GM12878 (cell line): Measurements from ENCODE around the gene FUT8. TPM values are rescaled to one million over a fixed set of nuclear protein-coding genes. Genes with fewer than 3 reads are reported as not detected.

Experiments used
- CBX5 ChIP-seq: sonication (generic); IDR thresholded peaks from 2 replicates; pipeline ENCODE4 v1.6.1; 2016; ENCODE audit warnings: low read depth, moderate library complexity, mild to moderate bottlenecking, inconsistent platforms
- CEBPB ChIP-seq, 2 experiments: fragments of 150-350 bp in 1 of 2; IDR thresholded peaks; 2 replicates each; pipeline ENCODE4 v1.6.1; 2012 to 2014; ENCODE audit warnings: low read depth in 2 of 2, low read length in 2 of 2, borderline replicate concordance in 1 of 2, inconsistent platforms in 1 of 2
- E4F1 ChIP-seq: fragments of 450-650 bp; IDR thresholded peaks from 2 replicates; pipeline ENCODE4 v1.6.1; 2018; ENCODE audit warnings: borderline replicate concordance, mild to moderate bottlenecking; ENCODE audit not compliant: partially characterized antibody
- ETV6 ChIP-seq, 2 experiments: fragments of 450-650 bp in 1 of 2; IDR thresholded peaks in 1 of 2; conservative IDR thresholded peaks in 1 of 2; 2 replicates each; pipeline ENCODE4 v1.6.1; 2014; ENCODE audit warnings: antibody characterized with exemption in 1 of 2, borderline replicate concordance in 1 of 2, low read depth in 1 of 2, mild to moderate bottlenecking in 1 of 2, moderate library complexity in 1 of 2
- FOXK2 ChIP-seq: fragments of 450-650 bp; IDR thresholded peaks from 2 replicates; pipeline ENCODE4 v1.6.1; 2017; ENCODE audit warnings: mild to moderate bottlenecking, moderate library complexity
- HCFC1 ChIP-seq: fragments of 150-350 bp; IDR thresholded peaks from 2 replicates; pipeline ENCODE4 v1.6.1; 2014; ENCODE audit warnings: low read length
- HDAC2 ChIP-seq: fragments of 200-600 bp; sonication (generic); IDR thresholded peaks from 2 replicates; pipeline ENCODE4 v1.6.1; 2017
- IRF5 ChIP-seq: fragments of 450-650 bp; IDR thresholded peaks from 2 replicates; pipeline ENCODE4 v1.6.1; 2017; ENCODE audit warnings: borderline replicate concordance
- KDM1A ChIP-seq: fragments of 200-600 bp; sonication (generic); IDR thresholded peaks from 2 replicates; pipeline ENCODE4 v1.6.1; 2016; ENCODE audit warnings: borderline replicate concordance
- MEF2B ChIP-seq: fragments of 450-650 bp; IDR thresholded peaks from 2 replicates; pipeline ENCODE4 v1.6.1; 2018; ENCODE audit warnings: mild to moderate bottlenecking, moderate library complexity; ENCODE audit not compliant: partially characterized antibody, poor library complexity, severe bottlenecking
- MLLT1 ChIP-seq: fragments of 450-650 bp; IDR thresholded peaks from 2 replicates; pipeline ENCODE4 v1.6.1; 2016; ENCODE audit warnings: mild to moderate bottlenecking
- NFIC ChIP-seq: IDR thresholded peaks from 2 replicates; pipeline ENCODE4 v1.6.1; 2012; ENCODE audit warnings: low read depth, mild to moderate bottlenecking, inconsistent platforms, low read length, moderate library complexity
- RAD51 ChIP-seq: fragments of 450-650 bp; IDR thresholded peaks from 2 replicates; pipeline ENCODE4 v1.6.1; 2016; ENCODE audit warnings: moderate library complexity, mild to moderate bottlenecking, inconsistent platforms
- SMARCA5 ChIP-seq: fragments of 450-650 bp; IDR thresholded peaks from 2 replicates; pipeline ENCODE4 v1.6.1; 2017; ENCODE audit warnings: mild to moderate bottlenecking
- TCF7 ChIP-seq: IDR thresholded peaks from 2 replicates; pipeline ENCODE4 v1.6.1; 2014; ENCODE audit warnings: antibody characterized with exemption, borderline replicate concordance
- USF1 ChIP-seq: IDR thresholded peaks from 2 replicates; pipeline ENCODE4 v1.6.1; 2011; ENCODE audit warnings: borderline replicate concordance, low read depth, mild to moderate bottlenecking, moderate library complexity, mixed read lengths, low read length; ENCODE audit not compliant: insufficient read depth; ENCODE audit errors: extremely low read length
- polyA plus RNA-seq, 11 experiments: library from polyadenylated mRNA; depleted of rRNA in 4 of 11; unstranded in 6 of 11; stranded (reverse) in 5 of 11; fragments of >200 nt; fragmentation: Nextera tagmentation in 4 of 11; fragmentation: Illumina TruSeq in 1 of 11; extraction: Ambion mirVana in 4 of 11; extraction: Trizol in 1 of 11; gene quantifications; 1 replicate in 1 of 11; 2 replicates in 10 of 11; pipeline versions ENCODE4 v1.2.1 to v1.2.3, GENCODE V29; 2011 to 2016; ENCODE audit warnings: inconsistent platforms in 2 of 11, missing spikeins in 2 of 11, low read depth in 1 of 11
- total RNA-seq, 4 experiments: library from RNA; depleted of rRNA in 3 of 4; stranded (reverse); fragments of >200 nt in 3 of 4; fragmentation: Illumina TruSeq in 1 of 4; extraction: Trizol in 1 of 4; gene quantifications; 2 replicates each; pipeline versions ENCODE4 v1.2.1 to v1.2.3, GENCODE V29; 2013 to 2021
- TF ChIP-seq, protein P1 (sequence below): IDR thresholded peaks from 2 replicates; pipeline ENCODE4 v1.6.1; 2011; ENCODE audit warnings: borderline replicate concordance, low read depth, mild to moderate bottlenecking, moderate library complexity, low read length; ENCODE audit not compliant: insufficient read depth, poor library complexity, severe bottlenecking
- TF ChIP-seq, protein P2 (sequence below), 3 experiments: IDR thresholded peaks in 2 of 3; conservative IDR thresholded peaks in 1 of 3; 2 replicates each; pipeline ENCODE4 v1.5.1; 2011; ENCODE audit warnings: low read depth in 3 of 3, low read length in 3 of 3, mild to moderate bottlenecking in 3 of 3, control low read depth in 2 of 3, moderate library complexity in 2 of 3, inconsistent platforms in 1 of 3, mixed read lengths in 1 of 3; ENCODE audit not compliant: control insufficient read depth in 2 of 3, insufficient read depth in 1 of 3; ENCODE audit errors: extremely low read depth in 1 of 3

FUT8 gene
- total and polyA plus RNA-seq, 10 of the 15 experiments (the other 5 are each of a cell fraction or from before 2014, with no cell fraction given) = 21.3 to 106 (median 66.3) TPM

- TF ChIP-seq USF1 (no peak), MLLT1 (no peak), NFIC (peak; percentile 51; the same call in 1 of the 2 replicates), KDM1A (no peak), E4F1 (no peak), SMARCA5 (no peak), CBX5 (0 out of 2 replicates have a peak, but pooled peaks have one; percentile 44), CEBPB (IDR thresholded peaks at IDR 0.05; ENCODE audit: borderline replicate concordance in 1 of 2, low read depth in 2 of 2, low read length in 2 of 2) (no peak), RAD51 (no peak), MEF2B (no peak), FOXK2 (no peak), ETV6 (conservative IDR thresholded peaks at IDR 0.05 in 1 of 2, IDR thresholded peaks at IDR 0.05 in 1 of 2; ENCODE audit: borderline replicate concordance in 1 of 2, low read depth in 1 of 2) (peak in 1 of 2 experiments; percentile 54; a peak in 1 of 4 replicates), TCF7 (peak; percentile 86), HCFC1 (no peak), IRF5 (no peak), HDAC2 (no peak)
- TF ChIP-seq, protein P1, sequence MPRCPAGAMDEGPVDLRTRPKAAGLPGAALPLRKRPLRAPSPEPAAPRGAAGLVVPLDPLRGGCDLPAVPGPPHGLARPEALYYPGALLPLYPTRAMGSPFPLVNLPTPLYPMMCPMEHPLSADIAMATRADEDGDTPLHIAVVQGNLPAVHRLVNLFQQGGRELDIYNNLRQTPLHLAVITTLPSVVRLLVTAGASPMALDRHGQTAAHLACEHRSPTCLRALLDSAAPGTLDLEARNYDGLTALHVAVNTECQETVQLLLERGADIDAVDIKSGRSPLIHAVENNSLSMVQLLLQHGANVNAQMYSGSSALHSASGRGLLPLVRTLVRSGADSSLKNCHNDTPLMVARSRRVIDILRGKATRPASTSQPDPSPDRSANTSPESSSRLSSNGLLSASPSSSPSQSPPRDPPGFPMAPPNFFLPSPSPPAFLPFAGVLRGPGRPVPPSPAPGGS = no peak
- TF ChIP-seq, protein P2, sequence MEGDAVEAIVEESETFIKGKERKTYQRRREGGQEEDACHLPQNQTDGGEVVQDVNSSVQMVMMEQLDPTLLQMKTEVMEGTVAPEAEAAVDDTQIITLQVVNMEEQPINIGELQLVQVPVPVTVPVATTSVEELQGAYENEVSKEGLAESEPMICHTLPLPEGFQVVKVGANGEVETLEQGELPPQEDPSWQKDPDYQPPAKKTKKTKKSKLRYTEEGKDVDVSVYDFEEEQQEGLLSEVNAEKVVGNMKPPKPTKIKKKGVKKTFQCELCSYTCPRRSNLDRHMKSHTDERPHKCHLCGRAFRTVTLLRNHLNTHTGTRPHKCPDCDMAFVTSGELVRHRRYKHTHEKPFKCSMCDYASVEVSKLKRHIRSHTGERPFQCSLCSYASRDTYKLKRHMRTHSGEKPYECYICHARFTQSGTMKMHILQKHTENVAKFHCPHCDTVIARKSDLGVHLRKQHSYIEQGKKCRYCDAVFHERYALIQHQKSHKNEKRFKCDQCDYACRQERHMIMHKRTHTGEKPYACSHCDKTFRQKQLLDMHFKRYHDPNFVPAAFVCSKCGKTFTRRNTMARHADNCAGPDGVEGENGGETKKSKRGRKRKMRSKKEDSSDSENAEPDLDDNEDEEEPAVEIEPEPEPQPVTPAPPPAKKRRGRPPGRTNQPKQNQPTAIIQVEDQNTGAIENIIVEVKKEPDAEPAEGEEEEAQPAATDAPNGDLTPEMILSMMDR (IDR thresholded peaks at IDR 0.05 in 2 of 3, conservative IDR thresholded peaks at IDR 0.05 in 1 of 3; ENCODE audit: control insufficient read depth in 2 of 3, extremely low read depth in 1 of 3, insufficient read depth in 1 of 3, low read depth in 3 of 3, low read length in 3 of 3) = no peak
Measured at GRCh38 chr14:65444230-65444629, 31.7 kb downstream of the FUT8 start (continued).
